Endothelial cell of umbilical vein (primary cell): ENCODE measurements around the gene PRPF19. TPM values are rescaled to one million over a fixed set of nuclear protein-coding genes. Genes with fewer than 3 reads are reported as not detected.

Experiments used
- BruUV-seq: library from RNA; stranded (reverse); fragments of 400-500 nt; replicated peaks from 2 replicates; lab custom pipeline; 2021; lab: Mats Ljungman, UMichigan
- CTCF ChIA-PET: fragments of 300-600, 350-600 bp; sonication (Branson Sonifier 250); formaldehyde crosslinking; loops from one replicate; lab custom pipeline; 2021; ENCODE audit warnings: antibody characterized with exemption, inconsistent platforms; lab: Charles Lee
- POLR2A ChIA-PET: fragments of 300-600, 350-600 bp; sonication (Branson Sonifier 250); formaldehyde crosslinking; loops from one replicate; lab custom pipeline; 2021; ENCODE audit warnings: antibody characterized with exemption, inconsistent platforms; lab: Charles Lee
- DNase-seq: peaks from one replicate; pipeline ENCODE4 v3.0.0-alpha.2; 2011; ENCODE audit warnings: low read depth, low spot score
- FAIRE-seq: peaks from 2 replicates; lab custom pipeline; 2011; peaks lifted over from hg19 to GRCh38; lab: Jason Lieb, UNC
- H2AFZ ChIP-seq: 2 replicates; pipeline ENCODE4 v1.6.0; 2012; ENCODE audit warnings: low read depth, low read length, control low read depth, inconsistent platforms
- H3K27ac ChIP-seq: 2 replicates; pipeline ENCODE4 v1.5.1; 2011; ENCODE audit warnings: low read depth, mild to moderate bottlenecking, control low read depth, low read length, moderate library complexity; ENCODE audit not compliant: insufficient read depth
- H3K27me3 ChIP-seq, 2 experiments: 2 replicates each; pipeline versions ENCODE4 v1.6.0 to v1.6.1; 2011; ENCODE audit warnings: low read length in 2 of 2, mixed read lengths in 1 of 2; ENCODE audit not compliant: control insufficient read depth in 2 of 2, insufficient read depth in 2 of 2
- H3K36me3 ChIP-seq, 2 experiments: 2 replicates in 1 of 2; 3 replicates in 1 of 2; pipeline ENCODE4 v1.5.1; 2011; ENCODE audit warnings: low read length in 2 of 2, mild to moderate bottlenecking in 1 of 2, moderate library complexity in 1 of 2; ENCODE audit not compliant: control insufficient read depth in 2 of 2, insufficient read depth in 2 of 2; ENCODE audit errors: extremely low read depth in 1 of 2
- H3K4me1 ChIP-seq: 3 replicates; pipeline ENCODE4 v1.5.1; 2011; ENCODE audit warnings: mild to moderate bottlenecking, low read length; ENCODE audit not compliant: control insufficient read depth, insufficient read depth; ENCODE audit errors: extremely low read depth
- H3K4me2 ChIP-seq: 2 replicates; pipeline ENCODE4 v1.6.1; 2011; ENCODE audit warnings: low read length, control low read depth, mixed read lengths; ENCODE audit not compliant: insufficient read depth
- H3K4me3 ChIP-seq, 3 experiments: fragments of 200-600 bp in 1 of 3; sonication (generic), shearing (Covaris generic) in 1 of 3; replicated peaks in 1 of 3; 2 replicates each; pipeline ENCODE4 v1.5.1; 2011 to 2016; ENCODE audit warnings: control low read depth in 3 of 3, low read length in 3 of 3, mild to moderate bottlenecking in 2 of 3, inconsistent platforms in 1 of 3, low read depth in 1 of 3, moderate library complexity in 1 of 3; ENCODE audit not compliant: insufficient read depth in 1 of 3
- H3K79me2 ChIP-seq: 2 replicates; pipeline ENCODE4 v1.6.0; 2012; ENCODE audit warnings: low read length, inconsistent platforms; ENCODE audit not compliant: control insufficient read depth, insufficient read depth
- H3K9ac ChIP-seq: replicated peaks from 2 replicates; pipeline ENCODE3; 2011; ENCODE audit warnings: low read length, control low read depth; ENCODE audit not compliant: insufficient read depth; ENCODE audit errors: extremely low read depth
- H3K9me1 ChIP-seq: replicated peaks from 3 replicates; pipeline ENCODE4 v1.6.0; 2011; ENCODE audit warnings: mild to moderate bottlenecking, low read length; ENCODE audit not compliant: control insufficient read depth, insufficient read depth; ENCODE audit errors: extremely low read depth
- H3K9me3 ChIP-seq: replicated peaks from 2 replicates; pipeline ENCODE4 v1.5.1; 2012; ENCODE audit warnings: low read length, inconsistent platforms; ENCODE audit not compliant: control insufficient read depth, insufficient read depth
- H4K20me1 ChIP-seq: replicated peaks from 2 replicates; pipeline ENCODE3; 2011; ENCODE audit warnings: mild to moderate bottlenecking, low read length; ENCODE audit not compliant: control insufficient read depth, insufficient read depth; ENCODE audit errors: extremely low read depth
- CTCF ChIP-seq, 2 donors: IDR thresholded peaks; 1 replicate in 1 of 2; 2 replicates in 1 of 2; pipeline ENCODE4 v1.5.1; 2011; ENCODE audit warnings: low read length in 2 of 2, mild to moderate bottlenecking in 2 of 2, moderate library complexity in 2 of 2, control low read depth in 1 of 2, inconsistent platforms in 1 of 2, low read depth in 1 of 2; ENCODE audit not compliant: insufficient read depth in 1 of 2; ENCODE audit errors: extremely low read depth in 1 of 2
- EZH2 ChIP-seq: IDR thresholded peaks from 2 replicates; pipeline ENCODE4 v1.6.1; 2012; ENCODE audit warnings: borderline replicate concordance, low read depth, mild to moderate bottlenecking, moderate library complexity, low read length, inconsistent platforms; ENCODE audit not compliant: severe bottlenecking
- FOS ChIP-seq: IDR thresholded peaks from 2 replicates; pipeline ENCODE4 v1.6.1; 2011; ENCODE audit warnings: mild to moderate bottlenecking, low read length, moderate library complexity, borderline replicate concordance; ENCODE audit not compliant: insufficient read depth
- GATA2 ChIP-seq: IDR thresholded peaks from 2 replicates; pipeline ENCODE4 v1.7.0; 2011; ENCODE audit warnings: low read depth, mild to moderate bottlenecking, moderate library complexity, mixed read lengths, low read length; ENCODE audit not compliant: insufficient read length, insufficient read depth
- JUN ChIP-seq: IDR thresholded peaks from 2 replicates; pipeline ENCODE4 v1.6.1; 2011; ENCODE audit warnings: borderline replicate concordance, low read depth; ENCODE audit not compliant: insufficient read length, insufficient read depth
- MAX ChIP-seq: IDR thresholded peaks from 2 replicates; pipeline ENCODE4 v1.6.1; 2011; ENCODE audit not compliant: insufficient read depth, insufficient read length
- MYC ChIP-seq: IDR thresholded peaks from one replicate; pipeline ENCODE4 v1.6.1; 2011; ENCODE audit warnings: mild to moderate bottlenecking, low read depth, low read length
- POLR2A ChIP-seq: IDR thresholded peaks from 2 replicates; pipeline ENCODE4 v1.6.1; 2012; ENCODE audit warnings: low read depth, mild to moderate bottlenecking, control low read depth, low read length
- POLR2AphosphoS5 ChIP-seq: IDR thresholded peaks from 2 replicates; pipeline ENCODE4 v1.6.1; 2012; ENCODE audit warnings: low read depth, mild to moderate bottlenecking, control low read depth, low read length, moderate library complexity; ENCODE audit not compliant: insufficient read depth
- dilution Hi-C: fragments of 300-500 bp; cut with MboI; formaldehyde crosslinking; loops from one replicate; pipeline ENCODE4 v1.15.0; 2019; ENCODE audit warnings: low sequenced_read_pairs; ENCODE audit not compliant: extremely low pct_ligation_motif_present
- intact Hi-C: fragments of 100-400 bp; cut with micrococcal nuclease; formaldehyde crosslinking; loops from one replicate; pipeline ENCODE4 v1.10.0; 2022
- polyA plus RNA-seq, 4 experiments: library from polyadenylated mRNA; depleted of rRNA in 3 of 4; stranded (reverse) in 3 of 4; unstranded in 1 of 4; fragments of >200 nt; gene quantifications; 2 replicates each; pipeline versions ENCODE4 v1.2.1 to v1.2.3, GENCODE V29; 2011 to 2012; ENCODE audit warnings: missing spikeins in 1 of 4
- total RNA-seq: library from RNA; stranded (reverse); gene quantifications from 2 replicates; pipeline ENCODE4 v1.2.3, GENCODE V29; 2021

Gene PRPF19
- total and polyA plus RNA-seq, 2 donors (not counting 3 experiments of a cell fraction or from before 2014, with no cell fraction given), result 97.1 to 126 TPM

- POLR2A ChIA-PET, result no interaction called here
- BruUV-seq, result no TSS peak
- FAIRE-seq (no peak), DNase-seq (no peak)
- peaks cover 45% of the 10 kb centered on the region for H3K79me2 ChIP-seq
- H4K20me1 ChIP-seq, result no peaks in the 10 kb centered on the region
- no peaks in the 10 kb centered on the region for H3K27me3 ChIP-seq
- no peak overlapping the region for H3K9ac ChIP-seq
- TF ChIP-seq MAX (no peak), JUN (no peak), EZH2 (no peak), GATA2 (no peak), FOS (no peak), POLR2AphosphoS5 (no peak), CTCF (IDR thresholded peaks at IDR 0.05; ENCODE audit: extremely low read depth in 1 of 2, insufficient read depth in 1 of 2, low read depth in 1 of 2, low read length in 2 of 2) (no peak), POLR2A (no peak), MYC (no peak)
- H3K4me1 ChIP-seq, result peaks cover 32% of the 10 kb centered on the region
- dilution Hi-C loops (no loop called here), intact Hi-C loops (loop anchor here (10.0 kb wide), 1 partner anchor 215 kb away; no protein-coding TSS in a partner anchor)
- no peak overlapping the region for H2AFZ ChIP-seq
- H3K9me3 ChIP-seq, result no peaks in the 10 kb centered on the region
- peaks cover 3 to 19% of the 10 kb centered on the region in 2 experiments for H3K36me3 ChIP-seq
- H3K4me2 ChIP-seq, result no peak overlapping the region
- CTCF ChIA-PET, result interaction anchor here (1.0 to 1.5 kb wide), 2 partner anchors 20 to 145 kb away, joined by 3 to 6 read pairs; no protein-coding TSS in a partner anchor
- H3K9me1 ChIP-seq, result no peaks in the 10 kb centered on the region
- H3K4me3 ChIP-seq, result no peak overlapping the region
- H3K27ac ChIP-seq, result peak overlapping the region; percentile 32
Measured at GRCh38 chr11:60919956-60920355, 13.6 kb upstream of the PRPF19 start.
